HUES48 (cell line): ENCODE results near the gene FREM1.

Source experiments
- H3K27ac ChIP-seq: one replicate; pipeline ENCODE4 v1.7.0; 2013; ENCODE audit warnings: low read depth, low read length, inconsistent platforms
- H3K27me3 ChIP-seq: 2 replicates; pipeline ENCODE4 v1.6.1; 2013; ENCODE audit warnings: mild to moderate bottlenecking, low read length; ENCODE audit not compliant: control insufficient read depth, insufficient read depth
- H3K36me3 ChIP-seq: 2 replicates; pipeline ENCODE4 v1.6.1; 2013; ENCODE audit warnings: low read length; ENCODE audit not compliant: control insufficient read depth, insufficient read depth
- H3K4me1 ChIP-seq: 2 replicates; pipeline ENCODE4 v1.6.1; 2013; ENCODE audit warnings: mild to moderate bottlenecking, low read length; ENCODE audit not compliant: control insufficient read depth, insufficient read depth
- H3K4me3 ChIP-seq: 2 replicates; pipeline ENCODE4 v1.5.1; 2013; ENCODE audit warnings: mild to moderate bottlenecking, low read depth, low read length
- H3K9ac ChIP-seq: 2 replicates; pipeline ENCODE4 v1.6.1; 2013; ENCODE audit warnings: mild to moderate bottlenecking, low read depth, low read length, moderate library complexity
- H3K9me3 ChIP-seq: 2 replicates; pipeline ENCODE4 v1.6.1; 2013; ENCODE audit warnings: low read length; ENCODE audit not compliant: control insufficient read depth, insufficient read depth

Gene FREM1

GRCh38 chr9:14909961-14910805 is at the start of gene FREM1:
FREM1 (minus strand) TSS chr9:14910428; CDS start chr9:14868977, 41,451 bp downstream.
- no peaks in the 10 kb centered on the region for H3K9me3 ChIP-seq
- H3K4me1 ChIP-seq, result peaks cover 54% of the 10 kb centered on the region
- H3K4me3 ChIP-seq, result peak within 1 kb of the TSS; percentile 54
- H3K27me3 ChIP-seq, result no peaks in the 10 kb centered on the region
- peak within 1 kb of the TSS; percentile 67 for H3K27ac ChIP-seq
- no peaks in the 10 kb centered on the region for H3K36me3 ChIP-seq
- H3K9ac ChIP-seq, result peak within 1 kb of the TSS; percentile 38; the same call in 1 of the 2 replicates

DNA sequence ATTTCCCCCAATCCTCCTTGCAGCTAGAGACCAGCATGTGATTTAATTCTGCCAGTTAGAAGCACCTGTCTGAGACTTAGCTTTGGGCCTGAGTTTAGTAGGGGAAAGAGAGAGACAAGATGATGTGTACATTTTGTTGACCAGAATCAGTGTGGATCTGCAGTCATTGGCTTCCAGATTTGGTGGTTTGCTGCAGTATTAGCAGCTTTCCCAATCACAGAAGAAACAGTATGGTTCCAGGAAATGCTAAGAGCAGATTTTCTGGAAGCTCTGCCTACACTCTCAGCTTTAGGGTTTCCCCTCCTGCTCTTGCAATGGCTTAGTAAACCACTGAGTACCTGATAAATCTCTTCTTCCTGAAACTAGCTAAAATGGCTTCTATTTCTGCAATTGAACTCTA is 48.8 kb upstream of the FREM1 start:
- Histone ChIP-seq H3K27ac (no peak overlapping the region), H3K4me1 (no peaks in the 10 kb centered on the region), H3K9me3 (no peaks in the 10 kb centered on the region), H3K4me3 (no peak overlapping the region), H3K27me3 (no peaks in the 10 kb centered on the region), H3K36me3 (no peaks in the 10 kb centered on the region), H3K9ac (no peak overlapping the region)

DNA sequence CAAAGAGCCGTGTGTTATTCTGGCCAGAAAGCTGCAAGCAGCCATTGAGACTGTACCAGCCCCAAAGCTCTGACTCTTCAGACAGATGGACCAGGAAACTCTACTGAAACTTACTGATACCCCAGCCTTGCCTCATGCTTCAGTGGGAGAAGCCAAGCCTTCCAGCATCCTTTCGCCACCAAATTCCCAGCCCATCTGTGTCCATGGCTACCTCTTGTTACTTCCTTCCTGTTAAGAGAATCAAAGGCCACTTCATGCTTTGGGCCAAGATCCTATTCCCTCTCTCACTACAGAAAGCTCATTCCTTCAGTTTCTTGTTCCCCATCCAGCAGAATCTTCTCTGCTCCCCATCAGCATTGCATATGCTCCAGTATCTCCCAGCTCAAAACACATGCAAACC is 46.9 kb upstream of the FREM1 start:
- Histone ChIP-seq H3K27me3 (no peaks in the 10 kb centered on the region), H3K36me3 (no peaks in the 10 kb centered on the region), H3K9me3 (no peaks in the 10 kb centered on the region), H3K4me1 (no peaks in the 10 kb centered on the region), H3K27ac (no peak overlapping the region), H3K9ac (no peak overlapping the region), H3K4me3 (no peak overlapping the region)

DNA sequence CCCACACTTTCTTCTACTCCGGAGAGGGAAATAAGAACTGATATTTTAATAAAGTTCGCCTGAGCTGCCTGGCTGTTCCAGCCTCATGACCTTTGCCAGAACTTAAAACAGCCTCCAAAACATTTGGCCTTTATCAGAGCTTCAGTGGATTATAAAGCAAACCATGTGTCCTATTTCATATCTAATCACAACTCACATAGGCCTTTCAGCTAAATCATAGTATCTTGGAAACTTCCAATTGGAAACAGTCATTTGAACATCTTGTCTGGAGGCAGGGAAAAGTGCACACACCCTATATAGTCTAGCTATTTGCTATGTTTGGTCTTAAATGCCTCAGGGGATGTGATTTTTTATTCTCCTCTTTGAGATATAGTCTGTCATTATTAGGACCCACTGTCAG is 46.0 kb upstream of the FREM1 start:
- Histone ChIP-seq H3K4me3 (no peak overlapping the region), H3K9me3 (no peaks in the 10 kb centered on the region), H3K4me1 (no peaks in the 10 kb centered on the region), H3K27me3 (no peaks in the 10 kb centered on the region), H3K27ac (no peak overlapping the region), H3K9ac (no peak overlapping the region), H3K36me3 (no peaks in the 10 kb centered on the region)

- no peaks in the 10 kb centered on the region for H3K36me3 ChIP-seq
- H3K27me3 ChIP-seq, result no peaks in the 10 kb centered on the region
- no peak overlapping the region for H3K27ac ChIP-seq
- no peak overlapping the region for H3K9ac ChIP-seq
- no peaks in the 10 kb centered on the region for H3K9me3 ChIP-seq
- H3K4me3 ChIP-seq, result no peak overlapping the region
- H3K4me1 ChIP-seq, result no peaks in the 10 kb centered on the region
Measured at GRCh38 chr9:14945351-14945750, 35.1 kb upstream of the FREM1 start.

DNA sequence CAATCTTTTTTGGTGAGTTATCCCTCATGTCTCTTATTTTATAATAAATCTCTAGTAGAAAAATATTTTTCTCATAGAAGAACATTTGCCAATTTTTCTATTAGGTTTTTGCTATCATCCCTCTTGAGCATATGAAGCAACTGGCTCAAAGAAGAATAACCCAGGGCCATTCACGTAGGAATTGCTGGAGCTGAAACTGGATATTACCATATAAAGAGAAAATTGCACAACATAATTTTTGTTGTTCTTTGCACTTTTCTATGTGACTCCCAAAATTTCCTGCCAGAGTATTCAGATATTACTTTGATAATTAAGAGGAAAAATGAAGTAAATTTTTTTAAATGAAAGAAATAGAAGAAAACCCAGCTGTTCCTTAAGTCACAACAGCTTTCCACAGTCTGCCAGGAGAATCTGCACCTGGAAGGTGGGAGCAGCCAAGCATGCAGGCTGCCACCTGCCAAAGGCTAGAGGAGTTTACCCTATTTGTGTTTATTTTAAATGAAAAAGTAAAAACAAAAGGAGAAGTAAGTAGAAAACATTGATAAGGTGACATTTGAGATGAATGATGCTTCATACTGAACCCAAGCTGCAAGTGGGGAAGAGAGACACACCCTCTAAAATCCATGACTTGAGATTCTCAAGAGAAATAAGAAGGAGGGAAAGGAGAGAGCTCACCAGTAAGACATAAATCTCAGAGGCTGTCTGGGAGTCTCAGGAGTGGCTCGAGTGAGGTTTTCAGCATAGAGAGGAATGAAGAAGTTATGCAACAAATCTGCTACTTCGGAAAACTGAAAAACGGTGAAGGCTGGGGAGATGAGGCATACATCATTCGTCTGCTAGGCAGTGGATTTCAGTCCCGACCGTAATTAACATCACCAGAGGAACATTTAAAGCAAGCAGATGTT is 31.5 kb upstream of the FREM1 start:
- no peak overlapping the region for H3K4me3 ChIP-seq
- H3K9me3 ChIP-seq, result no peaks in the 10 kb centered on the region
- H3K9ac ChIP-seq, result no peak overlapping the region
- H3K36me3 ChIP-seq, result no peaks in the 10 kb centered on the region
- H3K4me1 ChIP-seq, result peaks cover 20% of the 10 kb centered on the region
- no peaks in the 10 kb centered on the region for H3K27me3 ChIP-seq
- H3K27ac ChIP-seq, result no peak overlapping the region

- Histone ChIP-seq H3K4me3 (no peak overlapping the region), H3K27me3 (no peaks in the 10 kb centered on the region), H3K27ac (no peak overlapping the region), H3K4me1 (peaks cover 27% of the 10 kb centered on the region), H3K9ac (no peak overlapping the region), H3K9me3 (no peaks in the 10 kb centered on the region), H3K36me3 (no peaks in the 10 kb centered on the region)
Measured at GRCh38 chr9:14939378-14939777, 29.1 kb upstream of the FREM1 start.

DNA sequence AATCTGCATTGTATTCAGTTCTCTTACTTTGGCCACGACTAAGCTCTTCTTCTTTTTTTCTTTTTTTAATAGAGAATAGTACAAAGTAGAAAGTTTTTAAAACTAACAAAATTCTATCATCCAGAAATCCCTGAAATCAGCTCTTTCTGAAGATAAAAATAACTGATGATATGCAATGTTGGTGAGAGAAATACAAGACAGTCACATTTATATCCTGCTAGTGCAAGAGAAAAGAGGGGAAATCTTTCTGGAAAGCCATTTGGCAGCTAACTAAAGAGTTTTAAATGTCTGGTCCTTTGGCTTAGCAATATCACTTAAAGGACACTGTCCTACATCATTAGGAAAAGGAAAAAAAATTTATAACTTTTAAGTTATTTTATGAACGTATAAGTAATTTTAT is 27.0 kb upstream of the FREM1 start:
- Histone ChIP-seq H3K9ac (no peak overlapping the region), H3K9me3 (no peaks in the 10 kb centered on the region), H3K27ac (no peak overlapping the region), H3K36me3 (no peaks in the 10 kb centered on the region), H3K4me3 (no peak overlapping the region), H3K4me1 (peaks cover 27% of the 10 kb centered on the region), H3K27me3 (no peaks in the 10 kb centered on the region)

- Histone ChIP-seq H3K4me1 (peaks cover 27% of the 10 kb centered on the region), H3K9me3 (no peaks in the 10 kb centered on the region), H3K4me3 (no peak overlapping the region), H3K36me3 (no peaks in the 10 kb centered on the region), H3K9ac (no peak overlapping the region), H3K27ac (peak overlapping the region; percentile 42), H3K27me3 (no peaks in the 10 kb centered on the region)
Measured at GRCh38 chr9:14936491-14936890, 26.3 kb upstream of the FREM1 start.

GRCh38 chr9:14935964-14936363 is 25.7 kb upstream of the FREM1 start:
- no peaks in the 10 kb centered on the region for H3K27me3 ChIP-seq
- H3K9me3 ChIP-seq, result no peaks in the 10 kb centered on the region
- no peaks in the 10 kb centered on the region for H3K36me3 ChIP-seq
- H3K27ac ChIP-seq, result peak overlapping the region; percentile 42
- H3K4me1 ChIP-seq, result peaks cover 27% of the 10 kb centered on the region
- H3K4me3 ChIP-seq, result no peak overlapping the region
- no peak overlapping the region for H3K9ac ChIP-seq
